Posterior cingulate gyrus (tissue), 11 donors: Measurements from ENCODE around the gene KIFC3.
"Not testable (repeated sequence)": the region's sequence is repeated elsewhere in the genome, so short reads cannot be mapped to it uniquely, and the experiment has no call there.

ENCODE experiments used
- DNase-seq, 10 donors: peaks; one replicate each; pipeline versions ENCODE4 v3.0.0 to v3.0.0-alpha.2; 2020 to 2021; ENCODE audit warnings: mixed read lengths in 3 of 10
- intact Hi-C: fragments of 100-400 bp; cut with DNase I; formaldehyde crosslinking; loops from one replicate; pipeline ENCODE4 v1.15.1; 2023

Gene KIFC3

DNA sequence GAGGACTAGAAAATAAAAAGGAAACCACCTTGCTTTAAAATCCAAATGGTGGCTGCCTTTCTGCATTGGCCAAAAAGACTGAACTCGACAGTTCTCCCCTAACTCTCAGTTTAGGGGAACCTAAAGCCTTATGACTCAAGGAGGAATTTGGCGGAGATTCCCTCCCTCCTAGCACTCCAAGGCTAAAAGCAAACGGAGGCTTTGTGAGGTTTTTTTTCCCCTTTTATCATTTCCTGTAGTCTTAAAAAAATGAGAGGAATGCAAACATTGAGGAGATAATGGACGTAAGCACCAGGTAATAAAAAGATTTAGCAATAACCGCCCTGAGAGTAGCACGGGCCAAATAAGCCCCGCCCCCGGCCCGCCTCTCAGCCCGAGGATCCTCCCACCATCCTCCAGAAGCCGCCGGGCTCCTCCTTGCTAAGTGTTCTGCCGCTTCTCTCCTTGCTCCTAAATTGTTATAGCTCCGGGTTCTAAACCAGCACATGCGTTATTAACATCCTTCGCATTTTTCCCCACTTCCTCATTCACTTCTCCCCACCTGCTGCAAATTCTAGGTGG is 5.8 kb upstream of the KIFC3 start:
- DNase-seq, result peak; percentile 46 to 92 (median 66)
- intact Hi-C loops, result no loop called here

DNA sequence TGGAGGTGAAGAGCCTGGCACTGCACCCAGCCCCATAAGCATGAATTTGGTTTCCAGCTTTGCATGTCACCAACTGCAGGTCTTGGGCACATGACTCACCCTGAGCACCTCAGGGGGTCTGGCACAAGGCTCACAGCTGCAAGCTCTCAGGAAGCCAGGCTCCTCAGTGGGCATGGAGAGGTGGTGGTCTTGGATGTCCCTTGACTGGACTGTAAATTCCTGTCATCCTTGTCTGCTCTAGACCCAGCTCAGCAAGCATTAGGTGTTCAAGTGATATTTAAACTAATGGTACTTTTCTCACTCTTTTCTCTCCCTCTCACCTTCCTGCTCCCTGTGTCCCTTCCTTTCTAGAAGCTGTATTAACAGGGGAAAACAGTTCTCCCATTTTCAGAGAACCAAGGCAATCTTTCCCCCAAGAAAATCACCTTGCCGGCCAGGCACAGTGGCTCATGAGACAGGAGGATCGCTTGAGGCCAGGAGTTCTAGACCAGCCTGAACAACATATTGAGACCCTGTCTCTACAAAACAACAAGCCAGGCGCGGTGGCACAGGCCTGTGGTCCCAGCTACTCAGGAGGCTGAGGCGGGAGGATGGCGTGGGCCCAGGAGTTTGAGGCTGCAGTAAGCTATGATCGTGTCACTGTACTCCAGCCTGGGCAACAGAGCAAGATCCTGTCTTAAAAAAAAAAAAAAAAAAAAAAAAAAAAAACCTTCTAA is 5.1 kb upstream of the KIFC3 start:
- DNase-seq, result peak in 1 of 10 donors; percentile 47
- intact Hi-C loops, result no loop called here

DNA sequence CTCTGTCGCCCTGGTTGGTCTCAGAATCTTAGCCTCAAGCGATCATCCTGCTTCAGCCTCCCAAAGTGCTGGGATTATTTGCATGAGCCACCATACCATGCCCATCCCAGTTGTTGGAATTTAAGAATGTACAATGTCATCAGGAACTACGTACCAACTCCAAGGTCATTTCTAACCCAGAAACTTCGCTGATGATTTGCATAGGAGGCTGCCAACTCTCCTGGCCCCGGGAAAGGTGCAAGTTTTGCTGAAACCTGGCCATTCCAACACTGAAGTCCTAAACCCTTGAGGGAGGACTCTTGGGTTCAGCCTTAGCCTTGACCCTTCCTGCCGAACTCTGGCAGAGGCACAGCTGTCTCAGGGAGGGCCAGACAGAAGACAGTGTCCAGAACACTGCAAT is 2.9 kb upstream of the KIFC3 start:
- intact Hi-C loops, result no loop called here
- DNase-seq, result peak in 1 of 10 donors; percentile 49

DNA sequence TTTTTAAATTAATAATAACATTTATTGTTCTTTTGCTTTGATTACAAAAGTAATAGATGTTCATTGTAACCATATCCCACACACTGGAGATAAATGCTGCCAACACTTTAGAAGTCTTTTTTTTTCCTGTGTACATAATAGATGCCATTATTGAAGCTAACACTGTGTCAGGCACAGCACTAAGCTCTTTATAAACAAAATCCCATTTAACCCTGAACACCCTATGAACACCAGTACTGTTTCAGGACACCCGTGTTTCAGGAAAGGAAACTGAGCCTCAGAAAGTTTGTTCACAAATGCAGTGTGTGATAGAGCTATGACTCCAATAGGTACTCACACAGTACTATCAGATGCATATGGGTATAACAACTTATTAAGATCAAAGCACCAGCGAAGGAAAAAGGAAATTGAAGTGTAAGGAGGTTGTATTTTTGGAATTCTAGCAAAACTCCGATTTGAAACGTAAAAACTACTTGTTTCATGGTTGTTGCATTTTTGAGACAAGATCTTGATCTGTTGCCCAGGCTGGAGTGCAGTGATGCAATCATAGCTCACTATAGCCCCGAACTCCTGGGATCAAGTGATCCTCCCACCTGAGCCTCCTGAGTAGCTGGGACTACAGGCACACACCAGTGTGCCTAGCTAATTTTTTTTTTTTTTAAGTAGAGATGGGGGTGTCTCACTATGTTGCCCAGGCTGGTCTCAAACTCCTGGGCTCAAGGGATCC is 2.0 kb upstream of the KIFC3 start:
- peak in 1 of 10 donors; percentile 16 for DNase-seq
- intact Hi-C loops, result no loop called here

DNA sequence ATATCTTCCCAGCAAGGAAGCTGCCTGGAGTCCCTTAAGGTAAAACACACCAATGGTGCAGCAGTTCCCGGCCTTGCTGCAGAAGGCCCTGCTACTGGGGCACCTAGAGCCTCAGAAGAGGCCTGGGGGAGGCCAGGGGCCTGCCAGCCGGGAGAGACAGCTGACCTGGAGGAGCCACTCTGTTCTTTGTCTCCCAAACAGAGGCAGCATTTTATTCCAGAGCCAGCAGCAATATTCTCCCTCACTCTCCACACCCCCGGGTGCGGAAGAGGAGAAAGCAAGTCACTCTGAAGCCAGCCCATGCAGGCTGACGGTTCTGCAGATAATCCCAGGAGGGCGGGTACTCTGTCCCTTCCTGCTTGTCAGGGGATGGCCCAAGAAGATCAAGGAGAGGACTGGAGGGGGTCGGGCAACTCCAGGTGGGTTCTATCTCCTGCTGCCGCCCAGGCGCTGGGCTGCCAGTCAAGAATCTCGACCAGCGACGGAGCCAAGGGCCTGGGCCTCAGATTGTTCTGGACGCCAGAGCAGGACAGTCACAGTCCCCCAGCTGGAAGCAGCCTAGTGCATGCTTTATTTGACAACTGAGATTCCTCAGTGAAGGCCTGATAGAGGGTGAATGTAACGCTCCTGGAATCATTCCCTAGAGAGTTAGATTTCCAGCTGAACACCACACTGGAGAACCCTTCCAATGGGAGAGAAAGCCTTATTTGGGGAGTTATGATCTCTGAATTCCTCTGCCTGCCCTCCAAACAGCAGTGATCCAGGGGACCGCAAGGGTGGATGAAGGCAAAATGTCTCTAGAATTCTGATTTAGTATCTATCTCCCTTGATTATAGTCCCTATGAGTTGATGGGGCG is 1.1 kb upstream of the KIFC3 start:
- DNase-seq, result peak; percentile 45 to 96 (median 62)

DNA sequence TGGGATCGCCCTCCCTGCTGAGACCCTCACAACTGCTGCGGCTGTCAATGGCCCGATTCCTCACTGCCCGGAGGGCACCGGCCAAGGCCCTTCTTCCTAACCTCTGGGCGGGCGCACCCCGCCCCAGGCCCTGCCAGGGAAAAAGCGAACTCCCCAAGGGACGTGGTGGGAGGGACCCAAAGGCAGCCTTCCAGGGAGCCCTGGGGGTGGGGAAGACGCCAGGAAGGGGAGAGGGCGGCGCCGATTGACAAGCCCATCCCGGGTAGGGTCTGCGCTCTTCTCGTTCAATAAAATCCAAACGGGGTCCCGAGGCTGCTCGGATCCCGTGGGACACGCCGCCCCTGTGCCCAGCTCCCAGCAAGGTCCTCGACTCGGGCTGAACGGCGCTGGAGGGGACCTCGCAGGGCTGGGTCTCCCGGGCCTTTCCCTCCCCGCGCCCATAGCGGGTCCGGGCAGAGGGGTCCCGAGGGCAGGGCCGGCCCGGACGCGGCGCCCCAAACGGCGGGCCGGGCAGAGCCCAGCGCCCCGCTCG is 416 bp downstream of the KIFC3 start:
- DNase-seq, result peak in 3 of 10 donors; percentile 29 to 89 (median 71)
- intact Hi-C loops, result loop anchor here (2.0 kb wide), 1 partner anchor 61 kb away; no protein-coding TSS in a partner anchor

More for the DNA sequence above, 1.1 kb upstream of the KIFC3 start:
- intact Hi-C loops, result loop anchor here (2.0 kb wide), 1 partner anchor 59 kb away; no protein-coding TSS in a partner anchor

DNA sequence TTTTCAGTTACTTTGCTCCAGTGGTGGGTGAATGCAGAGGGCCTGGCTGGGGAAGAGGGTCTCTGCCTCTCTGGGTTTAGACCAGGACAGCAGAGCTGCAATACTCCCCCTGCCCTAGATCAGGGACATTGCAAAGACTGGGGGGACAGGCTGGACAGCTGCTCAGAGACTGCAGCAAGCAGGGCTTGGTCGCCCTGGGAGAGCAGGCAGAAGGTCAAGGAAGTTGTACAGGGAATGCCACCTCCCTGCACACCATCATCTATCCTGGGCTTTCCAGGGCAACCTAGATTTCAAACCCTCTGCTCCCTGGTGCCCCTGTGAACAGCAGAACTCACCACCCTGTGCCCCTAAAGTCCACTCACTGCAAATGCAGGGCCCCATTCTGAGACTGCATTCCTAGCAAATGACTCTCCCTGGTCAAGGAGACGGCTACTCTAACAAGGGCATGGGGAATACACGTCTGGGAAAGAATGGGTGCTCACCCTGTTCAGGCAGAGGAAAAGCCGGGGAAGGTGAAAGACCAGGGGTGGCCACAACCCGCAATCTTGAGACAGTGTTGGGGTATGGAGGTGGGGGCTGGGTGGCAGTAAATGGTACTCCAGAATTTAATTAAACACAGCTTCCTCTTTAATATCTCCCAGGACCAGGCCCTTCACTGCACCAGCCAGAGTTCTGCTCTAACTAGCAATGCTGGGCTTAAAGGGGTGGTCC is 1.0 kb downstream of the KIFC3 start:
- intact Hi-C loops, result no loop called here

DNA sequence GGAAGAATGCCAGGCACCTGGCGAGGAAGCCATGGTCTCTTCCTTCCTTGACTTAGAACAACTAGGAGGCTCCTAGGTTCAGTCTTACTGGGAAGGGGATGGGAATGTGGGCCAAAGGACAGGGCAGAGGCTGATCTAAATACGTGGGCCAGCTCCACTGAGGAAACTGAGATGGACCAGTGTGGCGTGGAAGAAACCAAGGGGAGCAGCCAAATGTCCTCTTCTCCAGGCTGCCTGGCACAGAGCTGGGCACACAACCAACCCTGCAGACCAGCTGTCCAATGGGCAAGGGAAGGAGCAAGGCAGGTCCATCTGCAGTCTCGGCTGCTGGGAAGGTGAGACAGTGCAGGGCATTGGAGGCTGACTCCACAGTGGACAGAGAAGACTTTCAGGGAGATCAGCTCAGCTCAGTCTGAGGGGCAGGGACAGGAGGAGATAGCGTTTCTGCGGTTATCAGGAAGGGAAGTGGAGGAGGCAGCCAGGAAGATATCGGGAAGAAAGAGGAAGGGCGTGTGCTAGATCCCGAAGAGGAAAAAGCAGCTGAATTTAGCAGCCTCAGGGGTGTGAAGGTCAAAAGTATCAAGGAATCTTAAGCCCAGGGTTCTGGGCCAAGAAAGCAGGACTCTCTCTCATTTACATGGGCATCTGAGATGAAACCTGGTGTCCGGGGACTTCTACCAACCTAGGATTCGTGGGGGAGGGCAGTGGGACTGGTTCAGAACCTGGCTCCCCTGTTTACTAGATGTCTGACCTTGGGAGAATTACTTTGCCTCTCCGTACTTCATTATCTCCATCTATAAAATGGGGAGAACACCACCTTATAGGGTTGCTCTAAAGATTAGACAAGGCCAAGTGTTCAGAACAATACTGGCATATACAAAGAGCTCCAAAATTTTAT is 1.8 kb downstream of the KIFC3 start:
- DNase-seq, result peak in 1 of 10 donors; percentile 46
- intact Hi-C loops, result no loop called here

More for the DNA sequence above, 1.0 kb downstream of the KIFC3 start:
- peak in 1 of 10 donors; percentile 58 for DNase-seq

DNA sequence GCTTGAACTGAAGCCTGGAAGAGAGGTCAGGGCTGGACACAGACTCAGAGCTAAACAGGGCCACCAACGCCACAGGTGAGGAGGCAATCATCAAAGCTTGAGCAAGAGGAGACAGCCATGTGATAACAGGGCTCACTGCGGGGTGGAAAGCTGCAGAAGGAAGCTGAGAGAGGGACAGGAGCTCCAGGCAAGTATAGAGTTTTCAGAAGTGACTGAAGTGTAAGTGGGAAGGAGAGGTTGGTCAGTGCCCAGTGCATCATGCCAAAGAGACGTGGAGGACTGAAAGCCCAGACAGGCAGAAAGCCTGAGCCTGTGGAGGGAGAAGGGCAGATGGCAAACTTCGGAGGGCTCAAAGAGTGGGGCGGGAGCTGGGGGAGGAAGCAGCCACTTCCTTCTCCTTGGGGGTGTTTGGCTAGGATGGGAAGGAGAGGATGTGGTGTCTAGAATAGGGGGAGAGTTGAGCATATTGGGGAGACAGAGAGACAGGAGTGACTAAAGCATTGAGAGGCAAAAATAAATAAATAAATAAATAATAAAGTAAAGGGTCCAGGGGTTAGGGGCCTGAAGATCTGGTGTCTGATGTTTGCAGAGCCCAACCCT is 2.6 kb downstream of the KIFC3 start:
- DNase-seq, result peak in 1 of 10 donors; percentile 54

DNA sequence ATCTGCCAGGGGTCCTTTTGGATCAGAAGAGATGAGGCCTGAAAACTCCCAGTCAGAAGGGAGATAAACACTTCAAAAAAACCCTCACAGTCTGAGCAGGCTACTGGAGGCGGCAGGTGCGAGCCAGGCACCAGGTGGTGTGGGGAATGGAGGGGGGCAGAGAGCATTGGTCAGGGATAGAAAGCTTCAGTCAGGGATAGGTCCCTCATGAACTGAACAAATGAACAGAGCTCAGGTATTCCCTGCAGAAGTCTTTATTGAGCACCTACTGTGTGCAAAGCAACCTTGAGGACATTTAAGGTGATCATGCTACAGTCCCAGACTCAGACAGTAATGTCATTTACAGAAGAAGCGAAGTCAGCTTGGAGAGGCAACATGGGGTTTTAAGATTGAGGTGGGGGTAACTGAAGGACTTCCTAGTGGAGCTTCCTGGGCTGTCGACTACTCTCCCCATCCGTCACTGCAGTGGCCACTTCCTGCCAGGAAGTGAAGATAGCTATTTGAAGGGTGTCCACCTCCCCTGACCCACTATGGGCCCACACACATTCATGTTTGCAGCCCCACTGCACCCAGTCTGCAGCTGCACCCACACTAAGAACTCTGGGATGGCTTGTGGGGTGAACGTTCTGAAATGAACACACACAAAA is 3.2 kb downstream of the KIFC3 start:
- DNase-seq, result peak in 1 of 10 donors; percentile 58
- intact Hi-C loops, result no loop called here

More for the DNA sequence above, 2.6 kb downstream of the KIFC3 start:
- intact Hi-C loops, result no loop called here

DNA sequence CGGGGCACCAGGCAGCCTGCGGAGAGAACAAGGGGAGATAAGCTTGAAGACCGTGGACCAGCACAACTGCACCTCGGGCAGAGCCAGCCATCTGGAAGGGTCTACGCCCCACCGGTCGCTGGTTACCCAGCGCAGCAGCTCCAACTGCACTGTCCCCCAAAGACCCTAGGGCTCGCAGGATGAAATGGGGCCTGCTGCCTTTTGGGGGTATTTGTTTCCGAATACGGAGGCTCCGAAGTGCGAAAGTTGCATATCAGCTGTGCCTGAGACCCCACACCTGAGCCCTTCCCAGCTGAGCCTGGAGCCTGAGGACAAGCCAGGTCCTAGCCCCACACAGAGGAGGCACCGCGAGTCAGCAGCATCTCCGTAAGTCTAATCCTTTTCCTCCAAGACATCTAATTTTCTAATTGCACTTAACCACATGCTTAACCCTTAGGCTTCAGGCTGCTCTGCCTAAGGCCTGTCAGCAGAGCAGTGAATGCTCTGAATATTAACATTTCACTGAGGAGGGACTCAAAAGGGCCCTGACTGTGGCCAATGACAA is 4.0 kb downstream of the KIFC3 start:
- intact Hi-C loops, result no loop called here
- peak in 2 of 10 donors; percentile 39 to 57 for DNase-seq

DNA sequence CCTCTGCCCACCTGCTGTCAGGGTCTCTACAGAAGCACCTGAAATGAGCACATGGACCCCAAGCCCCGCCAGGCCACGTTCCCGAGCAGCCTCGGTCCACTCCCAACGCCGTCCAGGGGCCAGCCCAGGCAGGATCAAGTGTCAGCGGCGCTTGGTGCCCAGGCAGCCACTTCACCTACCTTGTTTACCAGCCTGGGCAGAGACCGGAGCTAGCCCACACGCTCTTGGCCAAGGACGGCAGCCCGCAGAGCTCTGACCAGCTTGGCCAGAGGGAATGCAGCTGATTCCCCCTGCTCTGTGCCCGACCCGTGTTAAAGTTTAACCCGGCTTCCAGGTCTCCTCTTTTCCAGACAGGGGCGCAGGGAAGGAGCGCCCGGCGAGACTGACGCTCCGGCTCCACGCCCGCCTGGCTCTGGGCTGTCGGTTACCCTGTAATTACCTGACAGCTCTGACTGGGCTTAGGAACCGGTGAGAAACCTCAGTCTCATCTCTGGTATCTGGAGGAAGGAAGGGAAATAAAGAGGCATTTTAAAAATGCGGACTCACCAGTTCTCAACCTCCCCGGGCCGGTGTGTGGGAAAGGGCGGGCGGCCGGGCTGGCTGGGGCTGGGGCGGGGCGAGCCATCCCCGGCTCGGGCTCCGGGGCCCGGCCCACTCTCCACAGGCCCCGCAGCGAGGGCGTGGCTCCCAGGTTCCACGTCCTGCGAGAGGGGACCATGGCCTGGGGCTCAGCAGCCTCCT is 4.6 kb downstream of the KIFC3 start:
- DNase-seq, result peak in 2 of 10 donors; percentile 65 to 67
- intact Hi-C loops, result no loop called here

DNA sequence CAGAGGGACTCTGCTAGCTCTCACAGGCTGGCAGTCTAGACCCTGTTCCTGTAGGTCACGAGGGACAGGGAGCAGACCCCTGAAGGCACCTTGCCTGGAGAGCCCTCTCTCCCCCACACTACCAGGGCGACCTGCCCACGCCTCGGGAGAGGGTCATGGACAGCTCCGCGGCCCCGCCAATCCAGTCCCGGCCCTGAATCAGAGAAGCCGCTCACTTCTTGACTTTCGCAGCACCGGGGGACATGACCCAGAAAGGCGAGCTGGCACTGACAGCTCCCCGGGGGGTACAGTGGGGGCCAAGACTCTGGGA is 5.1 kb downstream of the KIFC3 start:
- peak in 1 of 10 donors; percentile 65 for DNase-seq
- intact Hi-C loops, result no loop called here

DNA sequence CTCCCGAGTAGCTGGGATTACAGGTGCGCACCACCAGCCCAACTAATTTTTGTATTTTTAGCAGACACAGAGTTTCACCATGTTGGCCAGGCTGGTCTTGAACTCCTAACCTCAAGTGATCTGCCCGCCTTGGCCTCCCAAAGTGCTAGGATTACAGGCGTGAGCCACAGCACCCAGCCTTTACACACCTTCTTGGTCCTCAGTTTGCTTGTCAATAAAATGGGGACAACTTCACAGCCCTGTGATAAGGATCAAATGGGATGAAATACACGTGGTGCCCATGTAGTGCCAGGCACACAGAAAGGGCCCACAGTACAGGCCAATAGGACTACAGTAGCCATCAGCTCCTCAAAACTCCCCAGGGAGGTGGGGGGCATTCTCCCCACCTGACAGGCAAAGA is 6.3 kb downstream of the KIFC3 start:
- intact Hi-C loops, result not testable (repeated sequence)

DNA sequence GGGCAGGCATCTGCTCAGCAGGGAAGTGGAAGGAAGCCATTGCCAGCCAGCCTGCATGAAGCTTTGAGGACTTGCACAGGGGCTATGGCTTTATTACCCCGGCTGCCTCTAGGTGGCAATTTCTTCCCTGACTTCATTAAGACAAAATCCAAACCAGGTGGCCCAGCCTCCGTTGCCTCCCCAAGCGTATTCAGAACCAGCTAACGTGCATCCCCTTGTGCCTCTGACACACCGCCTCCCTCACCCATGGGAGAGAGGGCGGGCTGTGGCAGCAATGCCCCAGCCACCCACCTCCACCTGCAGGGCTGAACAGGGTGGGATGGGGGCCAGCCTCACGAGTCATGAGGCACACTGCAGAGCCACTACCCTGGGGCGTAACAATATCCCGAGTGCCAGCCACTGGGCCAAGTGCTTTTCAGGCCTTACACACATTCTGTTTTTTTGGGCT is 6.8 kb downstream of the KIFC3 start:
- peak in 4 of 10 donors; percentile 52 to 89 (median 66) for DNase-seq
- intact Hi-C loops, result no loop called here

More for the DNA sequence above, 6.3 kb downstream of the KIFC3 start:
- DNase-seq, result not testable (repeated sequence)

DNA sequence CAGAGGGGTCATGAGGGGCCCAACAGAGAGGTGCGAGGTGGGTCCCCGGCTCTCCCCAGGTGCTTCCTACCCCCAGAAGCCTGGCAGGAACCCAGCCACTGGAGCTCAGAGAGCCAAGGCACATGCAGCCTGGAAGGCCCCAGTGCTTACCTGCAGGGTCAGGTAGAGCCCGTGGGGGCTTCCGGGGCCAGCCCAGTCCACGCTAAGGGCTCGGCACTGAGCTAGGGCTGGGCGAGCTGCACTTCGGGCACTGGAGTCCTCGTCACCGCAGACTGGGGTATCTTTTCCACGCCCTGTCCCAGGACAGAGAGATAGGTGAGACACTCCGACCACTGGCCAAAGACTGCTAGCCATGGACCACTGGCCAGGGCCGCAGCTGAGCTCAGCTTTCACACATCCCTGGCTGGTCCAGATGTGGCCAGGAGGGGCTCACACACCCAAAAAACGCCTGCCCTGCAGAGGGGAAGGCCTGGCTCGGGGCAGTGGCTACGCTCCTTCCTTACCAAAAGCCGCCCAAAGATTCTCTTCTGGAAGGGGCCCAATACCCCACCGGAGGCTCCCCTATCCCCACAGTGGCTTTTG is 7.4 kb downstream of the KIFC3 start:
- intact Hi-C loops, result no loop called here
- peak in 2 of 10 donors; percentile 54 to 73 for DNase-seq
